Body of pancreas (tissue), 4 donors: Measurements from ENCODE around the gene WNT7B.

Experiments used
- CTCF ChIP-seq, 7 experiments: fragments of 450-650 bp in 4 of 7; fragments of 200-600 bp in 3 of 7; sonication (generic) in 3 of 7; IDR thresholded peaks; one replicate each; pipeline ENCODE4 v1.5.1; 2016 to 2019; ENCODE audit warnings: antibody characterized with exemption in 7 of 7
- POLR2A ChIP-seq, 3 donors: fragments of 450-650 bp; IDR thresholded peaks; one replicate each; pipeline ENCODE4 v1.6.1; 2016; ENCODE audit warnings: antibody characterized with exemption in 3 of 3, mild to moderate bottlenecking in 2 of 3

- no peak for TF ChIP-seq CTCF (IDR thresholded peaks at IDR 0.05)
- no peak for TF ChIP-seq POLR2A (IDR thresholded peaks at IDR 0.05)
Observed at GRCh38 chr22:45879552-45879949, 97.4 kb downstream of the WNT7B start.
